ENCODE measurements around the gene DUSP11.

DUSP11 gene

DNA sequence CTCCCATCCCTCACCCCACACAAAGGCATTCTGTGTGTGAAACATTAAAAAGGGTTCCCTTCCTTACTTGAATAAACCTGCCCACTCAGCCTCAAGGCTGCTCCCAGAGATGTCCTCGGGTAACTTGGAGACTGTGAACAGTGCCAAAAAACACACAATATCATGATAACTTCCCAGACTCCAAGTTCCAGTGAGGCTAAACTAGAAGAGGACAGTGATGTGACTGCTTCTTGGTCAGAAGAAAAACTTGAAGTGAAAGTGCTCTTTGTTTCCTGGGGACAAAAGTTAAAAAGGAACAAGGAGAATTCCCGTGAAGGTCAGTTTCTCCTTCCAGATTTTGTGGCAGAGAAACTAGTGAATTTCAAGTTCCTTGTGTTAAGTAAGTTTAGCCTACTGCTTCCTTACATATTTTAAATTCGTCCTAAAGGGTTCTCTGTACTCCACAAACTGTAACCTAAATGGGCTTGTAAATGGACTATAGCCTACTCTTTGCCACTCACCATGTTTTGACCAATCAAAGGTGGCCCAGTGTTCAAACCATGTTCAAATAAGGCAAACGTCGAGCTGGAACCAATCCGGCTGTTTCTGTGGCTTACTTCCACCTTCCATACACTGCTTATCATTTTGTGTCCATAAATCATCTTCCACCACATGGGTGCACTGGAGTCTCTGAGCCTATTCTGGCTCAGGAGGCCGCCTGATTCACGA is 63.2 kb downstream of the DUSP11 start:
- DNase-seq, result no peak

- no peak for DNase-seq
Measured at GRCh38 chr2:73714091-73714490, 65.8 kb downstream of the DUSP11 start.

Measured in NCI-H1105 treated with DMSO at 0.1 percent for 48 hours (cell line).